ENCODE measurements around the gene NRF1. TPM values are rescaled to one million over a fixed set of nuclear protein-coding genes. Genes with fewer than 3 reads are reported as not detected.

The NRF1 gene
- 35.2 and 43.8 TPM in 2 replicates for total RNA-seq (2013; cell fraction: nucleolus; rRNA removed)
- 11.4 and 12.9 TPM in 2 replicates for total RNA-seq (2014; rRNA removed)
- total RNA-seq (2014; rRNA removed; fragmentation: Illumina TruSeq; extraction: Trizol), result 14.1 and 15.4 TPM in 2 replicates
- 17.4 and 19.8 TPM in 2 replicates for total RNA-seq (2021)
- 4.2 TPM for polyA plus RNA-seq (2011; ENCODE audit: low read depth)
- 16.7 and 23.1 TPM in 2 replicates for polyA plus RNA-seq (2011; rRNA removed)
- 22.4 and 23.1 TPM in 2 replicates for polyA plus RNA-seq (2011; cell fraction: cytosol; rRNA removed)
- polyA plus RNA-seq (2011; cell fraction: nucleus; rRNA removed), result 19.7 and 22.8 TPM in 2 replicates
- polyA plus RNA-seq (2012), result 8.1 and 8.7 TPM in 2 replicates
- 14.4 and 14.6 TPM in 2 replicates for polyA plus RNA-seq (2014; fragmentation: Illumina TruSeq; extraction: Trizol)
- 1 to 10 TPM; 3.5 TPM for polyA plus RNA-seq (2014; fragmentation: Nextera tagmentation; extraction: Ambion mirVana)
- polyA plus RNA-seq (2014; rRNA removed), result 17.0 and 17.3 TPM in 2 replicates
- polyA plus RNA-seq (2016; fragmentation: Nextera tagmentation; extraction: Ambion mirVana), result 10 to 100 TPM in 1 of 2 experiments, 1 to 10 TPM in 1; 8.5 to 10.0 TPM
- polyA minus RNA-seq (2011; rRNA and poly(A)+ RNA removed), result 51.8 and 55.2 TPM in 2 replicates
- polyA minus RNA-seq (2011; cell fraction: cytosol; rRNA and poly(A)+ RNA removed), result 8.6 and 12.0 TPM in 2 replicates
- polyA minus RNA-seq (2011; cell fraction: nucleus; rRNA and poly(A)+ RNA removed), result 23.6 and 38.2 TPM in 2 replicates
- percentile 75 among the genes with signal in this experiment for Bru-seq, nascent RNA
- BruChase-seq, experiment 1, labeled RNA remaining after a 6-hour chase, result percentile 70 among the genes with signal in this experiment
- percentile 71 among the genes with signal in this experiment for BruChase-seq, experiment 2, labeled RNA remaining after a 2-hour chase
- long read RNA-seq, experiment 1, partial matches to known transcripts, result 1 of 10 reads
- long read RNA-seq, experiment 1, other reads (novel, unspliced or antisense), result 3 of 10 reads
- long read RNA-seq, experiment 2, transcript NRF1-201 (11 exons, 2,424 nt), result major isoform, 6 of 27 reads
- long read RNA-seq, experiment 2, partial matches to known transcripts, result 4 of 27 reads
- long read RNA-seq, experiment 2, other reads (novel, unspliced or antisense), result 11 of 27 reads

GRCh38 chr7:129611246-129612111, at the start of gene NRF1:
Gene NRF1 (plus strand): TSS chr7:129611720. CDS start chr7:129657352, 45,632 bp downstream.
- no peaks in the 10 kb centered on the region for H4K20me1 ChIP-seq (ENCODE audit: control insufficient read depth, insufficient read depth)
- FAIRE-seq (no peak), ATAC-seq (peak; percentile 87), DNase-seq (ENCODE audit: low read depth, low spot score) (peak; percentile 57)
- ChIA-PET POLR2A (interaction anchor here (0.9 to 1.2 kb wide), 2 partner anchors 24 to 178 kb away, joined by 3 to 4 read pairs; no protein-coding TSS in a partner anchor), SMC1A (ENCODE audit: uncharacterized antibody, unreplicated experiment) (interaction anchor here (1.2 to 2.6 kb wide), 6 partner anchors 12 to 243 kb away, joined by 3 to 22 read pairs (median 12); no protein-coding TSS in a partner anchor), RAD21 (ENCODE audit: unreplicated experiment) (interaction anchor here (0.6 to 4.2 kb wide), 10 partner anchors 13 to 339 kb away, joined by 3 to 39 read pairs (median 6); partner anchors contain the start of gene STRIP2), CTCF (interaction anchor here (1.2 to 15.2 kb wide), 7 partner anchors 18 to 244 kb away, joined by 3 to 328 read pairs (median 6); no protein-coding TSS in a partner anchor)
- H3K9me3 ChIP-seq (replicated peaks; ENCODE audit: control insufficient read depth, insufficient read depth, low read length), result no peaks in the 10 kb centered on the region
- H3K27me3 ChIP-seq (replicated peaks in 1 of 2; ENCODE audit: control insufficient read depth in 2 of 2, insufficient read depth in 2 of 2, low read length in 1 of 2), result no peaks in the 10 kb centered on the region
- intact Hi-C loops (cut with micrococcal nuclease; ENCODE audit: unreplicated experiment), result loop anchor here (1.0 to 10.0 kb wide), 3 partner anchors 24 to 677 kb away; partner anchors contain the start of genes AHCYL2 and IRF5
- in situ Hi-C loops (cut with MboI), result no loop called here
- under 1% methylated on average over 63 of the region's 98 CpGs for WGBS (ENCODE audit: insufficient coverage, insufficient replicate concordance, low lambda C conversion rate, missing lambda C conversion rate)
- H3K4me3 ChIP-seq, result peak within 1 kb of the TSS; percentile 96
- H2AFZ ChIP-seq (ENCODE audit: control insufficient read depth, low read depth, low read length), result peak within 1 kb of the TSS; percentile 78
- peaks cover 23% of the 10 kb centered on the region for H3K4me1 ChIP-seq (ENCODE audit: control insufficient read depth, insufficient read depth, low read length)
- peaks cover 0 to 10% of the 10 kb centered on the region in 2 experiments; a peak in 2 of 4 replicates for H3K36me3 ChIP-seq (ENCODE audit: control insufficient read depth in 2 of 2, insufficient read depth in 2 of 2, low read length in 1 of 2)
- H3K4me2 ChIP-seq (ENCODE audit: control insufficient read depth, insufficient read depth), result peak within 1 kb of the TSS; percentile 93
- H3K79me2 ChIP-seq (ENCODE audit: control insufficient read depth, insufficient read depth, low read length), result peaks cover 64% of the 10 kb centered on the region
- peak within 1 kb of the TSS; percentile 84 for H3K9ac ChIP-seq (ENCODE audit: control insufficient read depth, insufficient read depth, low read length)
- BruUV-seq (replicated peaks), result TSS peak; percentile 86
- H3K27ac ChIP-seq (ENCODE audit: control insufficient read depth, insufficient read depth), result peak within 1 kb of the TSS; percentile 91
- TF ChIP-seq BCL11A (IDR thresholded peaks at IDR 0.05; ENCODE audit: low read depth, low read length) (no peak), YY1 (IDR thresholded peaks at IDR 0.05; ENCODE audit: low read depth, low read length) (peak; percentile 99), ASH2L (IDR thresholded peaks at IDR 0.05; ENCODE audit: borderline replicate concordance, low read depth) (no peak), MYB (IDR thresholded peaks at IDR 0.05; ENCODE audit: borderline replicate concordance, low read depth, low read length) (no peak), E2F4 (IDR thresholded peaks at IDR 0.05; ENCODE audit: low read depth, low read length) (no peak), CUX1 (IDR thresholded peaks at IDR 0.05; ENCODE audit: insufficient replicate concordance, low read depth, low read length) (no peak), RCOR1 (conservative IDR thresholded peaks at IDR 0.05; ENCODE audit: low read depth, low read length) (no peak), SMARCA5 (IDR thresholded peaks at IDR 0.05) (peak; percentile 99), EGR1 (IDR thresholded peaks at IDR 0.05; ENCODE audit: borderline replicate concordance in 1 of 2, low read depth in 2 of 2, low read length in 2 of 2) (peak; percentile 28 to 74; a peak in 2 of 3 replicates), TAF1 (IDR thresholded peaks at IDR 0.05; ENCODE audit: borderline replicate concordance, low read depth, low read length) (peak; percentile 87), PML (IDR thresholded peaks at IDR 0.05; ENCODE audit: low read length) (peak; percentile 71; the same call in 1 of the 2 replicates), ZNF274 (IDR thresholded peaks at IDR 0.05; ENCODE audit: insufficient read depth, insufficient read length) (no peak)
